GM12878 (cell line): ENCODE measurements around the gene CEACAM8.

Experiments used
- CTCF ChIP-seq, 3 experiments: IDR thresholded peaks in 2 of 3; conservative IDR thresholded peaks in 1 of 3; 2 replicates each; pipeline ENCODE4 v1.5.1; 2011; ENCODE audit warnings: low read depth in 3 of 3, low read length in 3 of 3, mild to moderate bottlenecking in 3 of 3, control low read depth in 2 of 3, moderate library complexity in 2 of 3, inconsistent platforms in 1 of 3, mixed read lengths in 1 of 3; ENCODE audit not compliant: control insufficient read depth in 2 of 3, insufficient read depth in 1 of 3; ENCODE audit errors: extremely low read depth in 1 of 3
- HDAC2 ChIP-seq: fragments of 200-600 bp; sonication (generic); IDR thresholded peaks from 2 replicates; pipeline ENCODE4 v1.6.1; 2017
- POLR2A ChIP-seq: IDR thresholded peaks from 2 replicates; pipeline ENCODE4 v1.6.1; 2011; ENCODE audit warnings: low read depth, mild to moderate bottlenecking, low read length
- POLR2AphosphoS5 ChIP-seq: IDR thresholded peaks from 2 replicates; pipeline ENCODE4 v1.6.1; 2011; ENCODE audit warnings: mild to moderate bottlenecking, low read length, inconsistent platforms
- SRF ChIP-seq, 2 experiments: IDR thresholded peaks; 2 replicates each; pipeline ENCODE4 v1.6.1; 2011; ENCODE audit warnings: low read depth in 2 of 2, low read length in 2 of 2, mild to moderate bottlenecking in 1 of 2, moderate library complexity in 1 of 2
- TCF3 ChIP-seq: IDR thresholded peaks from 2 replicates; pipeline ENCODE4 v1.6.1; 2012; ENCODE audit warnings: low read depth, mild to moderate bottlenecking, low read length, borderline replicate concordance; ENCODE audit not compliant: insufficient read depth
- USF2 ChIP-seq: IDR thresholded peaks from 2 replicates; pipeline ENCODE4 v1.6.1; 2011; ENCODE audit warnings: low read depth, low read length, improper control_type of control experiment, borderline replicate concordance
- YY1 ChIP-seq: IDR thresholded peaks from 2 replicates; pipeline ENCODE4 v1.6.1; 2011; ENCODE audit warnings: low read depth, mild to moderate bottlenecking, low read length
- ZNF207 ChIP-seq: fragments of 450-650 bp; IDR thresholded peaks from 2 replicates; pipeline ENCODE4 v1.6.1; 2014; ENCODE audit warnings: antibody characterized with exemption, mild to moderate bottlenecking, borderline replicate concordance

DNA sequence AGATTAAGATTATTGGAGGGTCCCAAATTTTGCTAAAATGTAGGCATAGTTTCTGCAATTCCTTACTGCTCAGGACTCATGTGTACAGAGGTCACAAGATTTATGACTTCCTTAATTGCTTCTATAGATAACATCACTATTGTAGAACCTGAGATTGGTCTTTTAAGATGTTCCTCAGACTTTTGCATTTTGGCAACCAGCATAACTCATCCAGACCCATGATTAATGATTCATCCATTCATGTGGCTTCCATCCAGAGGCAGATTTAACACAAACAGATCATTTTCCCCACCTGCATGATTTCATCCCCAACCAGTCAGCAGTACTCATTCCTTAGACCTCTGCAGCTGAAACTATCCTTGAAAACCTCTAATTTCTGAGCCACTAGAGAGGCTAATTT is 34.5 kb upstream of the CEACAM8 start:
- TF ChIP-seq HDAC2 = no peak
- TF ChIP-seq POLR2AphosphoS5 = no peak
- TF ChIP-seq YY1 = no peak
- no peak for TF ChIP-seq SRF (IDR thresholded peaks at IDR 0.05; ENCODE audit: low read depth in 2 of 2, low read length in 2 of 2)
- no peak for TF ChIP-seq TCF3
- TF ChIP-seq POLR2A = no peak
- TF ChIP-seq ZNF207 = no peak
- no peak for TF ChIP-seq USF2
- no peak for TF ChIP-seq CTCF (IDR thresholded peaks at IDR 0.05 in 2 of 3, conservative IDR thresholded peaks at IDR 0.05 in 1 of 3; ENCODE audit: control insufficient read depth in 2 of 3, extremely low read depth in 1 of 3, insufficient read depth in 1 of 3, low read depth in 3 of 3, low read length in 3 of 3)
